Endodermal cell (in vitro differentiated cells): Measurements from ENCODE around the gene CALML5. TPM values are rescaled to one million over a fixed set of nuclear protein-coding genes. Genes with fewer than 3 reads are reported as not detected.

ENCODE experiments used
- DNase-seq: peaks from one replicate; pipeline ENCODE4 v3.0.0-alpha.2; 2017
- H3K27ac ChIP-seq: 2 replicates; pipeline ENCODE4 v1.5.1; 2013; ENCODE audit warnings: mild to moderate bottlenecking, low read depth, low read length, moderate library complexity
- H3K27me3 ChIP-seq: 2 replicates; pipeline ENCODE4 v1.6.1; 2013; ENCODE audit warnings: mild to moderate bottlenecking, low read length, moderate library complexity; ENCODE audit not compliant: insufficient read depth, control insufficient read depth, poor library complexity, severe bottlenecking
- H3K36me3 ChIP-seq: 2 replicates; pipeline ENCODE4 v1.7.0; 2013; ENCODE audit warnings: mild to moderate bottlenecking, low read length, moderate library complexity; ENCODE audit not compliant: control insufficient read depth, insufficient read depth
- H3K4me1 ChIP-seq: one replicate; pipeline ENCODE4 v1.7.0; 2013; ENCODE audit warnings: low read length; ENCODE audit not compliant: control insufficient read depth, insufficient read depth
- H3K4me3 ChIP-seq: 2 replicates; pipeline ENCODE4 v1.5.1; 2013; ENCODE audit warnings: mild to moderate bottlenecking, low read length, moderate library complexity
- H3K9ac ChIP-seq: 2 replicates; pipeline ENCODE4 v1.6.1; 2013; ENCODE audit warnings: mild to moderate bottlenecking, low read length, moderate library complexity; ENCODE audit not compliant: poor library complexity, severe bottlenecking; ENCODE audit errors: extremely low read depth
- H3K9me3 ChIP-seq: 2 replicates; pipeline ENCODE4 v1.6.1; 2013; ENCODE audit warnings: mild to moderate bottlenecking, low read length, moderate library complexity; ENCODE audit not compliant: control insufficient read depth
- H3K27ac Mint-ChIP-seq: 2 replicates; pipeline ENCODE4 v1.8.0; 2020; ENCODE audit warnings: mixed read lengths
- H3K27me3 Mint-ChIP-seq: 2 replicates; pipeline ENCODE4 v1.8.0; 2021; ENCODE audit warnings: mild to moderate bottlenecking, mixed read lengths; ENCODE audit not compliant: insufficient read depth
- H3K36me3 Mint-ChIP-seq: 2 replicates; pipeline ENCODE4 v1.8.0; 2020; ENCODE audit warnings: low read depth, mixed read lengths
- H3K4me1 Mint-ChIP-seq: 2 replicates; pipeline ENCODE4 v1.8.0; 2020; ENCODE audit warnings: mixed read lengths
- H3K4me3 Mint-ChIP-seq: 2 replicates; pipeline ENCODE4 v1.8.0; 2020; ENCODE audit warnings: mild to moderate bottlenecking, moderate library complexity, mixed read lengths
- H3K9me3 Mint-ChIP-seq: 2 replicates; pipeline ENCODE4 v1.8.0; 2020; ENCODE audit warnings: mild to moderate bottlenecking, mixed read lengths
- CTCF ChIP-seq: fragments of 200-600 bp; sonication (generic); conservative IDR thresholded peaks from 2 replicates; pipeline ENCODE4 v1.5.0; 2021; ENCODE audit warnings: antibody characterized with exemption, mild to moderate bottlenecking
- WGBS, 2 experiments: methylation state at CpG; one replicate each; pipeline versions ENCODE4 v1.1.5 to v1.1.7; 2013; ENCODE audit warnings: missing lambda C conversion rate in 2 of 2, mixed read lengths in 1 of 2; ENCODE audit not compliant: insufficient coverage in 1 of 2, insufficient read length in 1 of 2; 5-methylcytosine and 5-hydroxymethylcytosine counted together
- total RNA-seq, 2 donors: library from RNA; stranded (reverse); fragmentation: NEBNext Ultra II Directional in 1 of 2; extraction: Animal tissue kit (Norgen Biotek cat#: 25700) in 1 of 2; gene quantifications; 2 replicates in 1 of 2; 3 replicates in 1 of 2; pipeline ENCODE4 v1.2.1, GENCODE V29; 2021

The CALML5 gene
- total RNA-seq, 2 donors from 2014 or later, result not detected

GRCh38 chr10:5462841-5463293 is 36.5 kb downstream of the CALML5 start:
- 86 to 95% methylated on average over 1 to 7 of the region's 7 CpGs for WGBS, 2 experiments
- H3K9me3 Mint-ChIP-seq, result peaks cover 11% of the 10 kb centered on the region
- H3K4me3 Mint-ChIP-seq, result no peak overlapping the region
- no peak for DNase-seq
- Histone ChIP-seq H3K9me3 (peaks cover 13% of the 10 kb centered on the region), H3K27ac (no peak overlapping the region), H3K27me3 (no peaks in the 10 kb centered on the region), H3K4me3 (no peak overlapping the region), H3K9ac (no peak overlapping the region), H3K4me1 (peaks cover 17% of the 10 kb centered on the region), H3K36me3 (peaks cover 31% of the 10 kb centered on the region)
- peaks cover 2% of the 10 kb centered on the region for H3K27me3 Mint-ChIP-seq
- H3K4me1 Mint-ChIP-seq, result peaks cover 39% of the 10 kb centered on the region
- TF ChIP-seq CTCF, result no peak
- H3K36me3 Mint-ChIP-seq, result peaks cover 29% of the 10 kb centered on the region
- no peak overlapping the region for H3K27ac Mint-ChIP-seq

- Mint-ChIP-seq H3K27me3 (no peaks in the 10 kb centered on the region), H3K4me1 (peaks cover 34% of the 10 kb centered on the region), H3K36me3 (peaks cover 32% of the 10 kb centered on the region), H3K4me3 (no peak overlapping the region), H3K9me3 (peaks cover 4% of the 10 kb centered on the region), H3K27ac (peak overlapping the region; percentile 8)
- WGBS, 2 experiments, result 90 to 97% methylated on average over 15 to 17 of the region's 17 CpGs
- Histone ChIP-seq H3K4me3 (no peak overlapping the region), H3K36me3 (peaks cover 36% of the 10 kb centered on the region), H3K27me3 (no peaks in the 10 kb centered on the region), H3K4me1 (peaks cover 17% of the 10 kb centered on the region), H3K9me3 (peaks cover 9% of the 10 kb centered on the region), H3K9ac (no peak overlapping the region), H3K27ac (no peak overlapping the region)
- no peak for DNase-seq
- TF ChIP-seq CTCF, result no peak
Observed at GRCh38 chr10:5461914-5462840, 37.2 kb downstream of the CALML5 start.

GRCh38 chr10:5461203-5461588 is 38.2 kb downstream of the CALML5 start:
- H3K36me3 Mint-ChIP-seq, result peaks cover 40% of the 10 kb centered on the region
- Histone ChIP-seq H3K9me3 (peaks cover 9% of the 10 kb centered on the region), H3K27me3 (no peaks in the 10 kb centered on the region), H3K4me3 (no peak overlapping the region), H3K27ac (no peak overlapping the region), H3K36me3 (peaks cover 46% of the 10 kb centered on the region), H3K9ac (no peak overlapping the region), H3K4me1 (peaks cover 8% of the 10 kb centered on the region)
- H3K27ac Mint-ChIP-seq, result no peak overlapping the region
- TF ChIP-seq CTCF, result no peak
- DNase-seq, result no peak
- H3K4me3 Mint-ChIP-seq, result no peak overlapping the region
- H3K27me3 Mint-ChIP-seq, result no peaks in the 10 kb centered on the region
- H3K4me1 Mint-ChIP-seq, result peaks cover 25% of the 10 kb centered on the region
- peaks cover 4% of the 10 kb centered on the region for H3K9me3 Mint-ChIP-seq
- WGBS, 2 experiments, result 95 to 100% methylated on average over 1 to 4 of the region's 4 CpGs
